WTC11 (cell line): ENCODE measurements around the gene CRTC3. TPM values are rescaled to one million over a fixed set of nuclear protein-coding genes. Genes with fewer than 3 reads are reported as not detected.

ENCODE experiments used
- ATAC-seq: fragments of 200-7000 bp; cut with Tn5 transposase; 2 replicates; pipeline ENCODE4 v1.10.0; 2021; ENCODE audit warnings: mild to moderate bottlenecking, moderate library complexity
- CTCF ChIA-PET: fragments of 300-600 bp; sonication (Branson Sonifier 250); formaldehyde crosslinking; loops from one replicate; lab custom pipeline; 2021; ENCODE audit warnings: antibody characterized with exemption; lab: Charles Lee
- POLR2A ChIA-PET: fragments of 350-600 bp; sonication (Branson Sonifier 250); formaldehyde crosslinking; loops from one replicate; lab custom pipeline; 2021; ENCODE audit warnings: antibody characterized with exemption; lab: Charles Lee
- DNase-seq: peaks from one replicate; pipeline ENCODE4 v3.0.0; 2021; ENCODE audit warnings: low spot score
- H3K27ac Mint-ChIP-seq: 2 replicates; pipeline ENCODE4 v1.8.0; 2021; ENCODE audit warnings: mixed read lengths
- H3K27me3 Mint-ChIP-seq: 2 replicates; pipeline ENCODE4 v1.8.0; 2021; ENCODE audit warnings: low read depth, mild to moderate bottlenecking, moderate library complexity, mixed read lengths
- H3K36me3 Mint-ChIP-seq: 2 replicates; pipeline ENCODE4 v1.8.0; 2021; ENCODE audit warnings: mixed read lengths
- H3K4me1 Mint-ChIP-seq: 2 replicates; pipeline ENCODE4 v1.8.0; 2022; ENCODE audit warnings: mixed read lengths
- H3K4me3 Mint-ChIP-seq: 2 replicates; pipeline ENCODE4 v1.8.0; 2021; ENCODE audit warnings: mild to moderate bottlenecking, moderate library complexity, mixed read lengths
- H3K9me3 Mint-ChIP-seq: 2 replicates; pipeline ENCODE4 v1.8.0; 2021; ENCODE audit warnings: mixed read lengths
- FOXJ3 ChIP-seq: sonication (generic); formaldehyde crosslinking; IDR thresholded peaks from 2 replicates; pipeline ENCODE4 v1.9.0; 2021; ENCODE audit warnings: missing genetic modification reagents, mild to moderate bottlenecking, borderline replicate concordance
- FOXK1 ChIP-seq: sonication (generic); formaldehyde crosslinking; IDR thresholded peaks from 2 replicates; pipeline ENCODE4 v1.8.0; 2022; ENCODE audit warnings: mild to moderate bottlenecking, moderate library complexity, missing genetic modification reagents
- FOXP1 ChIP-seq: sonication (generic); formaldehyde crosslinking; IDR thresholded peaks from 2 replicates; pipeline ENCODE4 v1.8.0; 2022; ENCODE audit warnings: missing genetic modification reagents, mild to moderate bottlenecking, moderate library complexity, borderline replicate concordance
- HMGA2 ChIP-seq: fragments of 250-450 bp; sonication (Bioruptor Pico); IDR thresholded peaks from 2 replicates; pipeline ENCODE4 v1.4.0; 2021; ENCODE audit warnings: mild to moderate bottlenecking, moderate library complexity
- IRF1 ChIP-seq: sonication (generic); formaldehyde crosslinking; IDR thresholded peaks from 2 replicates; pipeline ENCODE4 v1.8.0; 2023; ENCODE audit warnings: missing genetic modification reagents
- USF2 ChIP-seq: sonication (generic); formaldehyde crosslinking; IDR thresholded peaks from 2 replicates; pipeline ENCODE4 v1.8.1; 2023; ENCODE audit warnings: mild to moderate bottlenecking, missing genetic modification reagents, moderate library complexity
- ZNF138 ChIP-seq: sonication (generic); formaldehyde crosslinking; conservative IDR thresholded peaks from 2 replicates; pipeline ENCODE4 v1.8.1; 2022; ENCODE audit warnings: mild to moderate bottlenecking, moderate library complexity, missing genetic modification reagents
- ZNF396 ChIP-seq: fragments of 250-450 bp; sonication (Bioruptor Pico); IDR thresholded peaks from 2 replicates; pipeline ENCODE4 v1.8.0; 2021; ENCODE audit warnings: mild to moderate bottlenecking, moderate library complexity, borderline replicate concordance
- ZNF416 ChIP-seq: fragments of 250-450 bp; sonication (Bioruptor Pico); IDR thresholded peaks from 2 replicates; pipeline ENCODE4 v1.9.0; 2021; ENCODE audit warnings: mild to moderate bottlenecking, inconsistent platforms
- ZNF512 ChIP-seq: sonication (generic); formaldehyde crosslinking; IDR thresholded peaks from 2 replicates; pipeline ENCODE4 v1.8.1; 2022; ENCODE audit warnings: missing genetic modification reagents, borderline replicate concordance
- total RNA-seq: library from RNA; stranded (reverse); gene quantifications from 3 replicates; pipeline ENCODE4 v1.2.3, GENCODE V29; 2021
- TF ChIP-seq, protein P1 (sequence below): sonication (generic); formaldehyde crosslinking; IDR thresholded peaks from 2 replicates; pipeline ENCODE4 v1.8.0; 2022; ENCODE audit warnings: mild to moderate bottlenecking, missing genetic modification reagents
- TF ChIP-seq, protein P2 (sequence below): fragments of 250-450 bp; sonication (Bioruptor Pico); IDR thresholded peaks from 2 replicates; pipeline ENCODE4 v1.8.0; 2021; ENCODE audit warnings: mild to moderate bottlenecking
- TF ChIP-seq, protein P3 (sequence below): sonication (generic); formaldehyde crosslinking; IDR thresholded peaks from 2 replicates; pipeline ENCODE4 v1.8.0; 2023; ENCODE audit warnings: missing genetic modification reagents, mild to moderate bottlenecking, borderline replicate concordance
- TF ChIP-seq, protein P4 (sequence below): fragments of 250-450 bp; sonication (Bioruptor Pico); IDR thresholded peaks from 2 replicates; pipeline ENCODE4 v1.9.0; 2021; ENCODE audit warnings: mild to moderate bottlenecking, borderline replicate concordance

Gene CRTC3
- total RNA-seq, 1 experiment from 2014 or later = 8.4 TPM

- TF ChIP-seq ZNF138 (CRISPR knock-in tag) (no peak), FOXJ3 (no peak), USF2 (CRISPR knock-in tag) (no peak), IRF1 (no peak), ZNF416 (CRISPR knock-in tag) (no peak)
- TF ChIP-seq, protein P1, sequence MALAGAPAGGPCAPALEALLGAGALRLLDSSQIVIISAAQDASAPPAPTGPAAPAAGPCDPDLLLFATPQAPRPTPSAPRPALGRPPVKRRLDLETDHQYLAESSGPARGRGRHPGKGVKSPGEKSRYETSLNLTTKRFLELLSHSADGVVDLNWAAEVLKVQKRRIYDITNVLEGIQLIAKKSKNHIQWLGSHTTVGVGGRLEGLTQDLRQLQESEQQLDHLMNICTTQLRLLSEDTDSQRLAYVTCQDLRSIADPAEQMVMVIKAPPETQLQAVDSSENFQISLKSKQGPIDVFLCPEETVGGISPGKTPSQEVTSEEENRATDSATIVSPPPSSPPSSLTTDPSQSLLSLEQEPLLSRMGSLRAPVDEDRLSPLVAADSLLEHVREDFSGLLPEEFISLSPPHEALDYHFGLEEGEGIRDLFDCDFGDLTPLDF = no peak
- TF ChIP-seq, protein P2, sequence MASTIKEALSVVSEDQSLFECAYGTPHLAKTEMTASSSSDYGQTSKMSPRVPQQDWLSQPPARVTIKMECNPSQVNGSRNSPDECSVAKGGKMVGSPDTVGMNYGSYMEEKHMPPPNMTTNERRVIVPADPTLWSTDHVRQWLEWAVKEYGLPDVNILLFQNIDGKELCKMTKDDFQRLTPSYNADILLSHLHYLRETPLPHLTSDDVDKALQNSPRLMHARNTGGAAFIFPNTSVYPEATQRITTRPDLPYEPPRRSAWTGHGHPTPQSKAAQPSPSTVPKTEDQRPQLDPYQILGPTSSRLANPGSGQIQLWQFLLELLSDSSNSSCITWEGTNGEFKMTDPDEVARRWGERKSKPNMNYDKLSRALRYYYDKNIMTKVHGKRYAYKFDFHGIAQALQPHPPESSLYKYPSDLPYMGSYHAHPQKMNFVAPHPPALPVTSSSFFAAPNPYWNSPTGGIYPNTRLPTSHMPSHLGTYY = no peak
Measured at GRCh38 chr15:90683371-90683770, 153.6 kb downstream of the CRTC3 start (continued).

DNA sequence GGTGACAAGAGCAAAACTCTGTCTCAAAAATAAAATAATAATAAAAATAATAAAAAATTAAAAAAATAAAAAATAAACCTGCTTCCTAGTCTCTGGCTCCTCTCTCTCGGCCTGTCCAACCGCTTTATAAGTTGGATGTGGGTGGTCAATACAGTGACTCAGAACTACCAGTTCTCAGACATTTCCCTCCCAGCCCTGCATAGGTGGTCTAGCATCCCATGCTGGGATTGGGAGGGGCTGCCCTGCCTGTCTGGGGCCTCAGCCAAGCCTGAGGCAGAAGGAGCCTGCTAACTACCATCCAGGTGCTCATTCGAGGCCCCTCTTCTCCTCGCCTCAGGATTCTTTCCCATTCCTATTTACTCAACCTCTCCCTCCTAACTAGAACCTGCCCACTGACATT, 154.2 kb downstream of the CRTC3 start:
- DNase-seq (no peak), ATAC-seq (no peak)
- ChIA-PET POLR2A (no interaction called here), CTCF (no interaction called here)
- peaks cover 4% of the 10 kb centered on the region for H3K9me3 Mint-ChIP-seq
- no peaks in the 10 kb centered on the region for H3K27me3 Mint-ChIP-seq
- H3K27ac Mint-ChIP-seq = no peak overlapping the region
- H3K4me1 Mint-ChIP-seq = 0 out of 2 replicates have a peak, but pooled peaks cover 3% of the 10 kb centered on the region
- no peak for TF ChIP-seq ZNF396 (CRISPR knock-in tag)
- no peak for TF ChIP-seq FOXP1 (CRISPR knock-in tag)
- peak; percentile 58 for TF ChIP-seq HMGA2
- H3K36me3 Mint-ChIP-seq = no peaks in the 10 kb centered on the region; the same call in 1 of the 2 replicates
- H3K4me3 Mint-ChIP-seq = no peak overlapping the region

DNA sequence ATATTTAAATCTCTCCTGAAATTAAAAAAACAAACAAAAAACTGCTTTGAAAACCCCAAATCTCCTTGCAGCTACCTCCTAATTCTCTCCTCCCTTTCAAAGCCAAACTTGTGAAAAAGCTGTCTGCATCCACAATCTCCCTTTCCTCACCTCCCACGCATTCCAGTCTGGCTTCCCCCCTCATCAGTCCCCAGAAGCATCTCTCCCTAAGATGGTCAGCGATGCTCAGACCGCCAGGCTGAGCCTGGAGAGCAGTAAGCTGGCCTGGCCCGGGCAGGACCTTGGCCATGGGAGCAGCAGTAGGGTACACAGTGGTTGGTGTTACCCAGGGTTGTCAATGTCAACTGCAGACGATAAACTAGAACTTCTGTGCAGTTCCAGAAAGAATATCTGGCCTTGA, 154.6 kb downstream of the CRTC3 start:
- POLR2A ChIA-PET = interaction anchor here (0.6 kb wide), 1 partner anchor 293 kb away, joined by 5 read pairs; no protein-coding TSS in a partner anchor
- Mint-ChIP-seq H3K4me1 (0 out of 2 replicates have a peak, but pooled peaks cover 3% of the 10 kb centered on the region), H3K27me3 (no peaks in the 10 kb centered on the region)
- no peak for TF ChIP-seq ZNF512 (CRISPR knock-in tag)
- TF ChIP-seq, protein P3, sequence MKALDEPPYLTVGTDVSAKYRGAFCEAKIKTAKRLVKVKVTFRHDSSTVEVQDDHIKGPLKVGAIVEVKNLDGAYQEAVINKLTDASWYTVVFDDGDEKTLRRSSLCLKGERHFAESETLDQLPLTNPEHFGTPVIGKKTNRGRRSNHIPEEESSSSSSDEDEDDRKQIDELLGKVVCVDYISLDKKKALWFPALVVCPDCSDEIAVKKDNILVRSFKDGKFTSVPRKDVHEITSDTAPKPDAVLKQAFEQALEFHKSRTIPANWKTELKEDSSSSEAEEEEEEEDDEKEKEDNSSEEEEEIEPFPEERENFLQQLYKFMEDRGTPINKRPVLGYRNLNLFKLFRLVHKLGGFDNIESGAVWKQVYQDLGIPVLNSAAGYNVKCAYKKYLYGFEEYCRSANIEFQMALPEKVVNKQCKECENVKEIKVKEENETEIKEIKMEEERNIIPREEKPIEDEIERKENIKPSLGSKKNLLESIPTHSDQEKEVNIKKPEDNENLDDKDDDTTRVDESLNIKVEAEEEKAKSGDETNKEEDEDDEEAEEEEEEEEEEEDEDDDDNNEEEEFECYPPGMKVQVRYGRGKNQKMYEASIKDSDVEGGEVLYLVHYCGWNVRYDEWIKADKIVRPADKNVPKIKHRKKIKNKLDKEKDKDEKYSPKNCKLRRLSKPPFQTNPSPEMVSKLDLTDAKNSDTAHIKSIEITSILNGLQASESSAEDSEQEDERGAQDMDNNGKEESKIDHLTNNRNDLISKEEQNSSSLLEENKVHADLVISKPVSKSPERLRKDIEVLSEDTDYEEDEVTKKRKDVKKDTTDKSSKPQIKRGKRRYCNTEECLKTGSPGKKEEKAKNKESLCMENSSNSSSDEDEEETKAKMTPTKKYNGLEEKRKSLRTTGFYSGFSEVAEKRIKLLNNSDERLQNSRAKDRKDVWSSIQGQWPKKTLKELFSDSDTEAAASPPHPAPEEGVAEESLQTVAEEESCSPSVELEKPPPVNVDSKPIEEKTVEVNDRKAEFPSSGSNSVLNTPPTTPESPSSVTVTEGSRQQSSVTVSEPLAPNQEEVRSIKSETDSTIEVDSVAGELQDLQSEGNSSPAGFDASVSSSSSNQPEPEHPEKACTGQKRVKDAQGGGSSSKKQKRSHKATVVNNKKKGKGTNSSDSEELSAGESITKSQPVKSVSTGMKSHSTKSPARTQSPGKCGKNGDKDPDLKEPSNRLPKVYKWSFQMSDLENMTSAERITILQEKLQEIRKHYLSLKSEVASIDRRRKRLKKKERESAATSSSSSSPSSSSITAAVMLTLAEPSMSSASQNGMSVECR = no peak
- no peak for TF ChIP-seq FOXK1 (CRISPR knock-in tag)
- TF ChIP-seq, protein P4, sequence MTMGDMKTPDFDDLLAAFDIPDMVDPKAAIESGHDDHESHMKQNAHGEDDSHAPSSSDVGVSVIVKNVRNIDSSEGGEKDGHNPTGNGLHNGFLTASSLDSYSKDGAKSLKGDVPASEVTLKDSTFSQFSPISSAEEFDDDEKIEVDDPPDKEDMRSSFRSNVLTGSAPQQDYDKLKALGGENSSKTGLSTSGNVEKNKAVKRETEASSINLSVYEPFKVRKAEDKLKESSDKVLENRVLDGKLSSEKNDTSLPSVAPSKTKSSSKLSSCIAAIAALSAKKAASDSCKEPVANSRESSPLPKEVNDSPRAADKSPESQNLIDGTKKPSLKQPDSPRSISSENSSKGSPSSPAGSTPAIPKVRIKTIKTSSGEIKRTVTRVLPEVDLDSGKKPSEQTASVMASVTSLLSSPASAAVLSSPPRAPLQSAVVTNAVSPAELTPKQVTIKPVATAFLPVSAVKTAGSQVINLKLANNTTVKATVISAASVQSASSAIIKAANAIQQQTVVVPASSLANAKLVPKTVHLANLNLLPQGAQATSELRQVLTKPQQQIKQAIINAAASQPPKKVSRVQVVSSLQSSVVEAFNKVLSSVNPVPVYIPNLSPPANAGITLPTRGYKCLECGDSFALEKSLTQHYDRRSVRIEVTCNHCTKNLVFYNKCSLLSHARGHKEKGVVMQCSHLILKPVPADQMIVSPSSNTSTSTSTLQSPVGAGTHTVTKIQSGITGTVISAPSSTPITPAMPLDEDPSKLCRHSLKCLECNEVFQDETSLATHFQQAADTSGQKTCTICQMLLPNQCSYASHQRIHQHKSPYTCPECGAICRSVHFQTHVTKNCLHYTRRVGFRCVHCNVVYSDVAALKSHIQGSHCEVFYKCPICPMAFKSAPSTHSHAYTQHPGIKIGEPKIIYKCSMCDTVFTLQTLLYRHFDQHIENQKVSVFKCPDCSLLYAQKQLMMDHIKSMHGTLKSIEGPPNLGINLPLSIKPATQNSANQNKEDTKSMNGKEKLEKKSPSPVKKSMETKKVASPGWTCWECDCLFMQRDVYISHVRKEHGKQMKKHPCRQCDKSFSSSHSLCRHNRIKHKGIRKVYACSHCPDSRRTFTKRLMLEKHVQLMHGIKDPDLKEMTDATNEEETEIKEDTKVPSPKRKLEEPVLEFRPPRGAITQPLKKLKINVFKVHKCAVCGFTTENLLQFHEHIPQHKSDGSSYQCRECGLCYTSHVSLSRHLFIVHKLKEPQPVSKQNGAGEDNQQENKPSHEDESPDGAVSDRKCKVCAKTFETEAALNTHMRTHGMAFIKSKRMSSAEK = no peak
- TF ChIP-seq, all 79 proteins: peak for 0
- H3K27ac Mint-ChIP-seq = no peak overlapping the region
- no peaks in the 10 kb centered on the region; the same call in 1 of the 2 replicates for H3K36me3 Mint-ChIP-seq
- DNase-seq = no peak
- CTCF ChIA-PET = interaction anchor here (0.6 kb wide), 2 partner anchors 14 to 139 kb away, joined by 3 to 4 read pairs; no protein-coding TSS in a partner anchor
- ATAC-seq = no peak
- H3K4me3 Mint-ChIP-seq = no peak overlapping the region
- H3K9me3 Mint-ChIP-seq = peaks cover 5% of the 10 kb centered on the region
